Left hindlimb (tissue), 1 donor: ENCODE measurements around the gene TJAP1.

Experiments used
- DNase-seq: peaks from one replicate; pipeline ENCODE4 v3.0.0-alpha.2; 2018

The TJAP1 gene

DNA sequence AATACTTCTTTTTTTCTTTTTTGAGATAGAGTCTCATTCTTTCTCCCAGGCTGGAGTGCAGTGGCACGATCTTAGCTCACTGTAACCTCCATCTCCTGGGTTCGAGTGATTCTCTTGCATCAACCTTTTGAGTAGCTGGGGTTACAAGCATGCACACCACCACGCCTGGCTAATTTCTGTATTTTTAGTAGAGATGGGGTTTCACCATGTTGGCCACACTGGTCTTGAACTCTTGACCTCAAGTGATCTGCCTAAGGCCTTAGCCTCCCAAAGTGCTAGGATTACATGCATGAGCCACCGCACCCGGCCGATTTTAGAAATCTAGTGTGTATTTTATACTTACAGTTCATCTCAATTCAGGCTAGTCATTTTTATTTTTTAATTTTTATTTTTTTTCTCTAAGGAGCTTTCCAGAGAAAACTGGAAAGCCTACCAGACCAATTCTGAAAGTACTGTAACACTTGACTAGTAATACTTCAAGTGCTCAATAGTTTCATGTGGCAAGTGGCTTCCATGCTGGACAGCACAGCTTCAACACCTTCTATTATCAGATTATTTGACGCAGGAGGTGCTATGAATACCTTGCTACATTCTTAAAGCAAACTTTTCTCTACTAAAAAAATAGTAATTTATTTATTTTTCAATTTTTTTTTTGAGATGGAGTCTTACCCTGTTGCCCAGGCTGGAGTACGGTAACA is 64.6 kb downstream of the TJAP1 start:
- DNase-seq: no peak

DNA sequence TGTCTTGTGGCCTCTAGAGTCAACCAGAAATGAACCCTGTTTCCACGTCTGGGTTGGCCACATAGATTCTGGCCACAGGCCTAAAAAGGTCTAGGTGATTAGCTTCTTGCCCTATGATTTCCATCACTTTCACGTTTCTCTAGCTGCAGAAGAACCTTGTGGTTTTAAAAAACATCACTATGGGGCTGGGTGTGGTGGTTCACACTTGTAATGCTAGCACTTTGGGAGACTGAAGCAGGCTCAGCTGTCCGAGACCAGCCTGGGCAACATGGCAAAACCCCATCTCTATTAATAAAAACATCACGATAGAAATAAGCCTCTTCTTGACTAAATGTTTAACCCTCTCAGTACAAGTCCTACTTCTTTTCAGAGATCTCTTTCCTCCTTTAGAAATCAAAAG is 67.1 kb downstream of the TJAP1 start:
- DNase-seq: no peak

DNA sequence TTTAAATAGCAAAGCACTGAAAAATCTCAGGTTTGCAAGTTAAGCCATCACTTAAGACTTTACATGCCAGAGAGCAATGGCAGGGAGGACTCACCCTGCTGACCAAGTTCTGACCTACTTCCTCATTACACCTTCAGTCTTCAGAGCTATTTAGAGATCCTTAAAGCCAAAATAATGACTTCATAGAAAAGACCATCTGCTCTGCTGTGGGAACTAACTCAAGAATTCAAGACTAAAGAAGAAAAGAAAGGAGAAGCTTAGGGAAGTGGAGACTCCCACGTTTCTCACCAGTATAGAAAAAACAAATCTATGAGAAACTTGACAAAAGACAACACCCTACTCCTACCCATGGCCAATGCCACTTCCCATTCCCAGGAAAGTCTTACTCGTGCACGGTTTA is 69.9 kb downstream of the TJAP1 start:
- no peak for DNase-seq
